Activated CD4-positive, alpha-beta T cell treated with anti-CD3 and anti-CD28 coated beads for 4 hours (primary cell): ENCODE measurements around the gene ACADS.
"Not testable (repeated sequence)": the region's sequence is repeated elsewhere in the genome, so short reads cannot be mapped to it uniquely, and the experiment has no call there.

ENCODE experiments used
- DNase-seq, 2 donors: peaks; one replicate each; pipeline ENCODE4 v3.0.0-alpha.2; 2020

ACADS gene

DNA sequence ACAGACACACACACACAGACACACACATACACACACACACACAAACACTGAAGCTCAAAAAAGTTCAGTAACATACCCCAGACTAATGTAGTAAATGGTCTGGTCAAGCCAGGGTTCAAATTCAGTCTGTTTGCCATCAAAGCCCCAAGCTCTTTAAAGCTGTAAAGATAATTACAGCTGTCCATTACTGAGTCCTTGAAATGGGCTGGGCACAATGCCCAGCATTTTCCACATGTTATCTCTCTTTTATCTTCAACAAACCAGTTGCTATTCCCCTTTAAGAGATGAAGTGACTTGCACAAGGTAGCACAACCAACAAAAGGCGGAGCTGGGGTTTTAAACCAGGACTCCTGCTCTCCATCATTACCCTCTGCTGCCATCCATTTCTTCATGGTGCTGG lies 23.0 kb upstream of the ACADS start:
- DNase-seq, result no peak

DNA sequence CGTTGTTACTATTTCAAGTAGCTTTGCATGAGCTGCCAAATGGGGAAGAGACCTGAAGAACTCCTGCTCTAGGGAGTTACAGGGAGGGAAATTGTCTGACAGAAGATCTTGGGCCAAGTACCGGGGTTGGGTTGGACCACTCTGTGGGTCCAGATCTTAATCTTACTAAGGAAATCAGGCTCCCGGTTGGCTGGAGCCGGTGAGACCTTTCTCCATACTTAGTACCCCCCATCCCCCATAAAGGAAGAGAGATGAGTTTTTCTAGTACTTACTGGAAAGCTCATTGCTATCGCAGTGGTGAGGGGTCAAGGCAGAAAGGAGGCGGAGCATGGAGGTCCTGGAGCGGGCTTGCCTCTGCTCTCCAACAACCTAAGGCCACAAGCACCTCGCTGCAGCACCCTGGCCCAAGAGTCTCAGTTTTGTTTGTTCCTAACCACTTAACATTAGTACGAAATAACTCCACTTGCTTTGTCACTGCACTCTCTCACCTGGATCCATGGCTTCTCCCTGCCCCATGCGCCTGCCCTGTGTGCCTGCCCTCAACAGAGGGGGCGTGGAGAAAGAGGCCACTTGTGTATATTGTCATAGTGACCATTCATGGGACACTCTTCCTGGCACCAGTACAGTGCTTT lies 22.2 kb upstream of the ACADS start:
- DNase-seq, result no peak

DNA sequence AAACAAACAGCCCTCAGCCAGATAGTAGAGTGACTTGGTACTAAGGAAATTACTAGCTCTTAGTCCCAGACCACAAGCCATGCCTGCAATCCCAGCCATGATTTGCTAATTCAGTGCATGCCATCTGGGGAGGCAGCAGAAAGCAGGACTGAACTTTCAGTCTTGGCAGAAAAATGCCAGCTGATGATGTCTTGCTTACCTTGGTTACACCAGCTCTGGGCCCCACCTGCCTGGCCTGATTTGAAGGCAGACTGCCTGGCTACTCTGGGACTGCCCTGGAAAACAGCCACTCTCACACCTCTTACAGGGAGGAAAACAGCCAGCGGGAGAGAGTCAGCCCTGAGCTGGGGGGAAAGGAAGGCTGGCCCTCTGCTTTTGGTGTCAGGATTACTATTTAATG lies 20.0 kb upstream of the ACADS start:
- no peak for DNase-seq

DNA sequence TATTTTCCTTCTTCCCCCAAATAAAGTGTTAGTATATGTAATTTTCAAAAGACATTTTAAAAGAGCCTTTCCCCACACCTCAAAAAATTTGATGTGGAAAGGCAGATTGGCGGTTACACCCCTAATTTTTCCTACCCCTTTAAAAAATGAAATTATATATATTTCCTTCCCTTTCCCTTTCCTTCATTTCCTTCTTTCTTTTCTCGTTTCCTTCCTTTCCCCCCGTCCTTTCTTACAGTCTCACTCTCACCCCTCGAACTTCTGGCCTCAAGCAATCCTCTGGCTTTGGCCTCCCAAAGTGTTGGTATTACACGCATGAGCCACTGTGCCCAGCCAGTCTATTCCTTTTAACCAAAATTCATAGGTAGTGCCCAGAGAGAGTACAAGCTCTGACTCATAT lies 19.6 kb upstream of the ACADS start:
- no peak for DNase-seq

DNA sequence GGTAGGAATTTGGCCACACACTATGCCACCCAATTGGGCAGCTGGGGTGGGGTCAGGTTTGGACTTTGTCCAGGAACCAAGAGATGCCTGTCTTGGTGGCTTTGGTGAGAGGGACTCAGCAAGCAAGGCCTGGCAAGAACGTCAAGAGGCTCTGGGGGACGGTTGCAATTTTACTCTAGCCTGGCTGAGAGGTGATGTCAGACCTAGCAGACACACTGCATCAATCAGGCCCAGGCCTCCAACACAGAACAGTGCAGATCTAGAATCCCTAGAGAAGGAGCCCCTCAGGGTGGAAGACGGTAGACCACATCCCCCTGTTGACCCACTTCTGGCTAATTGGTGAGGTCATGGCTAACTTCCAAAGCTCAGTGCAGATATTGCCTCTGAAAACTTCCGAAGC lies 17.0 kb upstream of the ACADS start:
- DNase-seq, result no peak

DNA sequence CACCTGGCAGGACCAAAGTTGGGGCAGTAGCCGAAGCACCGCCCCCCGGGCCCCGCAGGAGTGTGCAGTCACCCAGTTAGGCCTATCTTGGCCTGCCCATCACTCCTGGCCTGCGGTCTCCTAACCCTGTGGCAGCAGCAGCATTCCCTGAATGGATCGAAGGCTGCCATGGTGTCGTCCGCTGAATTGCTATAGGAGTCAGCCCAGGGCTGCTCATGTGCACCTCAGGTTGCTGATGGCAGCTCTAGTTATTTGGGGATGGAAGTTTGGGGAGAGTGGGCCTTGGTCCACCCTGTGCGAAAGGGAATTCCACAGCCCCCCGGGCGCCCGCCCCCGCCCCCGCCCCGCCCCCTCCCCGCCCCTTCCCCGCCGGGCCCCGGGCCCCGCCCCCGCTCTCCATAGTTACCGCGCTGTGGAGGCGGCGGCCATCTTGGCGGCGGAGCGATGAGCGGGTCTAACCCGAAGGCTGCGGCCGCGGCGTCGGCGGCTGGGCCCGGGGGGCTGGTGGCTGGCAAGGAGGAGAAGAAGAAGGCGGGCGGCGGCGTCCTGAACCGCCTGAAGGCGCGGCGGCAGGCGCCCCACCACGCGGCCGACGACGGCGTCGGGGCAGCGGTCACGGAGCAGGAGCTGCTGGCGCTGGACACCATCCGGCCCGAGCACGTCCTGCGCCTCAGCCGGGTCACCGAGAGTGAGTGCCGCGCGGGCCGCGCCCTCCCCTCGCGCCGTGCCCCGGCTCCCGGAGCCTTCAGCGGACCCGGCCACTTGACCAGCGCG lies 15.4 kb upstream of the ACADS start, which contains the start of gene UNC119B:
Gene UNC119B, plus strand, starts transcription at position 428 of the 774 bp plus-strand sequence. Its CDS starts 17 bp downstream, at position 445.
- peak; percentile 79 to 80 for DNase-seq

DNA sequence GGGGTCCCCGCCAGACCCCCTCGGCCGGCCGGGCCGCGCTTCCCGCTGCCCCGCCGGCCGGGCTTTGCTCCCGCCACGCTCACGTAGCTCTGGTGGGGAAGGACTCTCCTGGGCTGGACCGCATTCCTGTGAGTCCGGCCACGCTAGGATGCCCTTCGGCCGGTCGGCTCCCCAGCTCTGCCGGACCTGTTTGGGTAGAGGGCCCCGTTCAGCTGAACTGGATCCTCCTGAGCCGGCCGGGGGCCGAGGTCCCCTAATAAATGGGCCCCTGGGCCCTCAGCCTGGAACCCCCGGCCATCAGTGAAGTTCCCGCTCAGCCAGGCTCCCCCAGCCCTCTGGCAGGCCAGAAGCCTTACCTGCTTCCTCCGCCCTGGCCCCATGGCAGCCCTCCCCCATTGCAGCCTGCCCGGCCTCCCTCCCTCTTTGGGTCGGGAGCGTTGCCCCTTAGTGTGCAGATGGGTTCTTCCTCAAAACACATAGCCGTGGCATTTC lies 14.8 kb upstream of the ACADS start:
- peak; percentile 12 to 20 for DNase-seq

DNA sequence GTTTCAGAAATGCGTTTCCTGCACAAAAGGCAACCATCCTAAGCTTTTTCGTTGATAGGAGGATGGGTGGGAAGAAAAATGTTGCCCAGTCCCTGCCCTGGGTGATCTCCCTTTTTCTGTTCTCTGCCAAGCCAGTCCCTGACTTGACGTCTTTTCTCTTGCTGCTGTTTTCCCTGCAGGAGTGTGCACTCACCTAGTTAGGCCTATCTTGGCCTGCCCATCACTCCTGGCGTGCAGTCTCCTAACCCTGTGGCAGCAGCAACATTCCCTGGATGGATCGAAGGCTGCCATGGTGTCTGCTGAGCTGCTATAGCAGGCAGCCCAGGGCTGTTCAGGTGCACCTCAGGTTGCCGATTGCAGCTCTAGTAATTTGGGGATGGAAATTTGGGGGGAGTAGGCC lies 14.2 kb upstream of the ACADS start:
- no peak for DNase-seq

DNA sequence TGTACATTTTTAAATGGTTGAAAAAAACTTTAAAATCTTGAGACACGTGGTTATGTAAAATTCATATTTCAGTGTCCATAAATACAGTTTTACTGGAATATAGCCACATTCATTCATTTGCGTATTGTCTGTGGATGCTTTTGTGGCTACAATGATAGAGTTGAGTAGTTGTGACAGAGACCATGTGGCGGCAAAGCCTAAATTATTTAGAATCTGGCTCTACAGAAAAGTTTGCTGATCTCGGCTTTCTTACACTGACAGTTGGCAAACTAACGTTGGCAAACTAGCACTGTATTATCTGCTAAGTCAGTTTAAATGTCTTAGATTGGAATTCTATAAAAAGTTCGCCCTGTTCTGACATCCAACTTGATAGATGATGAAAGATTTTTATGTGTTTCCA lies 13.0 kb upstream of the ACADS start:
- DNase-seq, result no peak

DNA sequence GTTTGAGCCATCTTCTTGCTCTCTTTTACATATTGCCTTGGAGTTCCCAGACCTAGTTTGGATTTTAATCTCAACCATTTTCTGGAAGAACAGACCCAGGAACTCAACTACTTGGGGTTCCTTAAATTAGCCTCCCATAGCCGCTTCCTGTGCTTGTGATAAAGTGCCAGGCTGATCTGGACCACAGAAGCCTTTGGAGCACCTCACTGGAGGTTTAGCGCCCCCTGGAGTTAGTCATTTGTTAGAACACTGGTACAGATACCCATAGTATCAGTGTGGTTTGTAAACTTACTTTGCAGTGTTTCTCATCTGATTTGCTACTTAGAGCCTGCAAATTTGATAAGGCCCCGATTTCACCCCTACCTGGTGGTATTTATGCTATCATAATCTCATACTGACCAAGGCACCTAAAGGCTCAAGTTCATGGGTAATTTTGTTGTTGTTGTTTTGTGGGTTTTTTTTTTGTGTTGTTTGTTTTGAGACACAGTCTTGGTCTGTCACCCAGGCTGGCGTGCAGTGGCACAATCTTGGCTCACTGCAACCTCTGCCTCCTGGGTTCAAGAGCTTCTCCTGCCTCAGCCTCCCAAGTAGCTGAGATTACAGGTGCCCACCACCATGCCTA lies 11.7 kb upstream of the ACADS start:
- DNase-seq, result peak; percentile 82 to 85

DNA sequence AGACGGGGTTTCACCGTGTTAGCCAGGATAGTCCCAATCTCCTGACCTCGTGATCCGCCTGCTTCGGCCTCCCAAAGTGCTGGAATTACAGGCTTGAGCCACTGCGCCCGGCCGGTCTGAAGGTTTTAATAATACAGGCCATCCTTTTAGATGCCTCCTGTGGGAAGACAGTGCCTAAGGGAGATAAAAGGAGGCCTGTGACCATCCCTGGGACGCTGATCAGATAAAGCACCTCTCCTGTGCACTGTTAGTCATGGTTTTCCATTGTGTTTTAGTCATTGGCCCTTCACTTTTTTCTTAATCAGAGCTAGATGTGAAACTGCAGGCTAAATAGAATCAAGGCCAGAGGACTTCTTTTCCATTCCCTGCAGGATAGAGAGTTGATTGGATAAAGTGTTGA lies 7.6 kb upstream of the ACADS start:
- DNase-seq, result no peak

DNA sequence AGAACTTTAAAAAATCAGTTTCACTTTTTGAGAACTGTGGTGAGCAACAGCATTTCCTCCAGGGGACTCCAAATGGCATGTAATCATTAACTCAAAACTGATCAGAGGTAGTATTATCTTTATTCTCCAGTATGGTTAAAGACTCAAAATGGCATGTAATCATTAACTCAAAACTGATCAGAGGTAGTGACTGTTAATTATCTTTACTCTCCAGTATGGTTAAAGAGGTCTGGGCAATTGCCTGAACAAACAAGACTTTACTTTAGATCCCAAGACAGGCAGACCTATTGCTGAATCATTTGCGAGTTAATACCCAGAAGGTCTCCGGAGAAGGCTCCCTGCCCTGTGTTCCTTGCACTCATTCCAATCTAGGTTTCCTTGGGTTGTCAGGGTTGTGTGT lies 6.6 kb upstream of the ACADS start:
- DNase-seq, result no peak

DNA sequence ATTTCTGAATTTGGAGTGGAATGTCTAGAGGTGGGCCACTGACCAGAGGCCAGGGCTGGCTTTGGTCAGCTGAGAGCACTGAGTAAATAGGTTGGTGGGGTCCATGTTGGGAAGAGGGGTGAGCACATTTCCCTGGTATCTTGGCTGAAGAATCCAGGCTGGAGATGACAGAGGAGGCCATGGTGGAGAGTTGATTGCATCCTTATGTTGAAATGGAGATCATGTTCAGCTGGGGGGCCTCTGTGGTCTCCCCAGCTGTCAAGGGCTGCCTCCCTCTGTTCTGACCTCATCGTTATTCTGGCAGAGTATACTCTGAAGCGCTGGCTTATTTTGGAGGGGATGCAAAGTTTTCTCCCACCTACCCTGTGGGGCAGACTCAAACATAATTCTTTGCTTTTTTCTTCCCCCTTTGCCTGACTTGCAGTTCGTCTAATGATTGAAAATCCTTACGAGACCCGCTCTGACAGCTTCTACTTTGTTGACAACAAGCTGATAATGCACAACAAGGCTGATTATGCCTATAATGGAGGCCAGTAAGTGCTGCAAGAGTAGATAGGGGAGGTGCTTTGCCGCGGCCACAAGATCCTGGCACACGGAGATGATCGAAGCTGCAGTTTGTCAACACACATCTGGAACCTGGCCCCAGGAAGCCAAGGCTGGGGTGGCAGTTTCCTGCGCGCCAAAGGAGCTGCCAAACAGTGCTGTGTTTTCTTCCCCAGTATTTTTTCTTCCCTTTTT lies 6.0 kb upstream of the ACADS start:
- DNase-seq, result no peak

DNA sequence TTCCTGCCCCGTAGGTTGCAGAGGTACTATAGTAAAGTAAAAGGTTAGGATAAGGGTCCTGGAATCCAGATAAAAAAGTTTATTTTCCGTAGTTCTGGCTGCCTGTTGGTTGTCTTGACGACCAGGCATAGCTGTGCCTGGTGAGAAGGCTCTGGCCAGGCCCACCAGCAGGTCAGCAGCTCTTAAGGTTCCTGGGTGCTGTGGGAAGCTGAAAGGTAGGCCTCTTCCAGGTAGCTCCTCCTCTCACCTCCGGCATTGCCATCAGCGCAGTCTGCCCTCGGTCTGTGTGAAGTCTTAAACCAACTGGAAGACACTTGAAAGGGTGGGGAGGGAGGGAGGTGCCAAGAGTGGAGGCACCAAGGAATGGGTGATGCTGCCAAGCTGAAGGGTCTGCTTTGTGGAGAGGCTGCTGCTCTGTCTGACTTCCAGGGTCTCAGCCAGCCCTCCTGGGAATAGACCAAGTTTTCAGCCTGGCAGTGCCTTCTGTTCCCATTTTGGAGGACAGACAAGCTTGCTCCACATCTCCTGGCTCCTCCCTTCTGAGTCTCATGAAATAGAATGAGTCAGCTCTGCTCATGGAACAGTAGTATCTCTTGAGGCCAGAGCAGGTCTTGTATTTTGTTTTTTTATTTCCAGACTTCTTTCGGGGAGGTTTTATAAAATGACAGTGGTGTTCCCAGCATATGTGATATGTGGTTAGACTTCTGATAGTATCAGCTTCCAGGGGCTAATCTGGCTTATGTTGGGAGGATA lies 5.2 kb upstream of the ACADS start:
- DNase-seq, result no peak

DNA sequence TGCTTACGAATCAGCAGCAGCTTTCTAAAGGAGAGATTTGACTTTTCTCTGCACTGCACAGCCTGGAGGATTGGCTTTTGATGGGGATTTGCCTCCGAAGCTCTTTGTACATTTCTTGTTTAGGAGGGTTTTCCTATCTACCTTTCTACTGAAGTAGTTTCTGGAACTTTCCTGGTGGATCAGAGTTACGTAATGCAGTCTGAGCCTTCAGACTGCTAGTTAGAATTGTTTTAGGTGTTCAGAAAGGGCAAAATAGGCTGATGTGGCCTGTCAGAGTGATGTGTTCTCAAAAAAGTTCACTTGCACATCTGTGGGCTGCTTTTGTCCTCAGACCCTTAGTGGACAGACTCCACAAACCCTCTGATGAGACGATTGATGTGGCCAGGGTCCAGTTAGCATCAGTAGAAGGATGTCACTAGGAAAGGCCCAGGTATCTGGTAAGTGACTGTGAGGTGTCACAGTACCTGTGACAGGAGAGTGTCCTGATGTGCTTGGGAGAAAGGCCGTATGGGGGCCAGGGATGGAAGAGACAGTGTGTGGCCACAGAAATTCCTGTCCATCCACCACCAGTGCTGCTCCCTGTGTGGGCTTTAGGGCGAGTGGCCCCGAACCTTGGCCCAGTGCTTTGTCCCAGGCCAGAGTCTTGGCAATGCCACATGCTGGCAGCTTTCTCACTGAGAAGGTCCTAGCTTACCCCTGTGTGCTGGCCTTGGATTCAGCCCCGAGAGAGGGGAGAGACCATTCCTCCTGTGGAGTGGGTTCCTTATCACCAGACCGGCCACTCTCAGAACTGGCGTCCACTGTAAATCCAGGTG lies 4.4 kb upstream of the ACADS start:
- DNase-seq, result no peak

DNA sequence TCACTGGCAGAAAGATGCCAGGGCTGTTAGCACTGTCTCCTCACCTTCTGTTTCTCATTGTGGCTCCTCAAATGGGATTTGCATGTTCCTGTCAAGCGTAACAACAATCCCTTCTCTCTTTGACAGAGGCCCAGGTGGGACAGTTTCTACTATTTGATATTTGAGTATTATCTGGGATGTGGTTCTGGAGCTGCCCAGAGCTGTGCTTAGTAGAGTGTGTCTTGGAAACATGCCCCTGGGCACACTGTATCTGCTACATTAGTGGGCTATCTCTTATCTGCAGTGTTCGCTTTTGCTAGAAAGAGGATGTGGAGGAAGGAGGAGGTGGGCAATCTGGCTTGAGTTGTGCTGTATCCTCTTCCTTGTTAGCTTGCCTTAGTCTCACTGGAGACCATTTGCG lies 3.8 kb upstream of the ACADS start:
- no peak for DNase-seq

DNA sequence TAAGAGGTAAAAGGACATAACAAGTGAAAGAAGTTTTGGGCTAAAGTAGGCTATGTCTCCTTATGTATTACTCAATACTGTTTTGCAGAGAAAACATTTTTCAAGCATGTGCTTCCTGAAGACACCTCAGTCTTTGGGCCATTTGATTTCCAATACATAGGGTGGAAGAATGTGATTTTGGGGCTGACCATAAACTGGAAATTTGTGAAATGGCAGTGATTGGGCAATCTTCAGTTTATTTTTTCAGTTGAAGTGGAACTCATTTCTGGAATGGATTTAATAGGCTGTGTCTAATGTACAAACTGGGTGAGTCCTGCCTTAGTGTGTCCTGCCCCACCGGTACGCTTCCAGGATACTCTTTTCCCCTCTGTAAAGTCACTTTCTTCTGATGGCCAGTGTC lies 2.8 kb upstream of the ACADS start:
- no peak for DNase-seq

DNA sequence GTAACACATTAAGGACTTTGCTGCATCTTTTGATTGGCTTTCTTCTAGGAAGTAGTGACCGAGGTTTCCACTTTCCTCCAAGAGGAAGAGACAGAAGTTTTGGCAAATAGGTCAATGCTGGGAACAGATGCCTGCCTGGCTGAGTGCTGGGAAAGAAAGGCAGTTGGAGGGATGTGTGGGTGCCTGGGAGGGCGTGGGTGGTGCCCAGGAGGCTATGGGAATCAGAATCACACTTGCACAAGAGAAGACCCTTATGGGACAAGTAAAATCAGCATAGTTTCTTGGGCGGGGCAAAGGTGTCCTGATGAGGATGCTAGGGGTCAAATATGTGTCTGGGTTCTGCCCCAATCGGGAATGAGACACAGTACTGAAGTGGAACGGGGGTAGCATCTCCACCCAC lies 906 bp upstream of the ACADS start:
- no peak for DNase-seq

DNA sequence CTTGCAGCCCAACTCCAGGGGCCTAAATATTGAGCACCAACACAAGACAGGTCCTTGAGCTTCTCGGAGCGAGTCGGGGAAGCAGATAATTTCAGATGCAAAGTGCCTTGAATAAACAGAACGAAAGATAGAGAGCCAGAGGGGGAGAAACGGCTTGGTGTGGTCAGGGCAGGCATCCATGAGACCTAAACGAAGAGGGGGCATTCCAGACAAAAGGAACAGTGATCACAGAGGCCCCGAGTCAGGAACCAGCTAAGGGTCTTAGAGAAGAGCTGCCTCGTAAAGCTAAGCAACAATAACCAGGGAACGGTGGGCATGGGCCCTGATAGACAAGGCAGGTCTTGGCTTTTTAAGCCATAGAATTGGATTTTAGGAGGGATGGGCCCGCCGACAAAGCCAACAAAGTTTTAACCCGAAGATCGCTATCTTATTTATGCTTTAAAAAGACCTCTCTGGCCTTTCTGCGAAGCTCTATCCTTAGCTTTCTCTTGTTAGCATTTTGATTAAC lies 421 bp upstream of the ACADS start:
- DNase-seq, result no peak

DNA sequence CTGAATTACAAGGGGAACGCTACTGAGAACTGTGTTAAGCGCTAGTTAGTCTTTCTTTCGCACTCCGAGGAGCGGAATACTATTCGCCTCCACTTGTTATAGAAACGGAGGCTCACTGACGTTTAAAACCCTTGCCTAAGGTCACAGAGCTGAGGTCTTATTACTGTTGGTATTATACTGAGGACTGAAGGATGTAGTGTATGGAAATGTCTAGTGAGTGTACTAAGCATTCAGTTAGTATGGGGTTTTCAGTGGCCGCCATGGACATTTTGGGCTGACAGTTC lies 826 bp downstream of the ACADS start:
- DNase-seq, result no peak

DNA sequence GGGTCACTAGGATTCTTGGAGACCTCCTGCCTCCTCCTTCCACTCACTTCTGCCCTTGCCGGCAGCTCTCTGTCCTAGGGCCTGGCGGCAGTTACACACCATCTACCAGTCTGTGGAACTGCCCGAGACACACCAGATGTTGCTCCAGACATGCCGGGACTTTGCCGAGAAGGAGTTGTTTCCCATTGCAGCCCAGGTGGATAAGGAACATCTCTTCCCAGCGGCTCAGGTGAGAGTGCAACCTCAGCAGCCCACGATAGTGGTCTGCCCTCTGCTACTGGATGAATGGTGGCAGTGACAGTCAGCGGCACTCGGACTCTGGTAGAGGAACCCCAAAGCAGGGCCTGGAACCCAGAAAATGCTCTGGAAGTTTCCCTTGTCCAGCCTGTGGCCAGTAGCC lies 1.3 kb downstream of the ACADS start:
- DNase-seq, result no peak

DNA sequence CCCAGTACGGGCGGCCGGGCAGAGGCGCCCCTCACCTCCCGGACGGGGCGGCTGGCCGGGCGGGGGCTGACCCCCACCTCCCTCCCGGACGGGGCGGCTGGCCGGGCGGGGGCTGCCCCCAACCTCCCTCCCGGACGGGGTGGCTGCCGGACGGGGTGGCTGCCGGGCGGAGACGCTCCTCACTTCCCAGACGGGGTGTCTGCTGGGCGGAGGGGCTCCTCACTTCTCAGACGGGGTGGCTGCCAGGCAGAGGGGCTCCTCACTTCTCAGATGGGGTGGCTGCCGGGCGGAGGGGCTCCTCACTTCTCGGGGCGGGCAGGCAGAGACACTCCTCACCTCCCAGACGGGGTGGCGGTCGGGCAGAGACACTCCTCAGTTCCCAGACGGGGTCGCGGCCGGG lies 6.6 kb downstream of the ACADS start:
- not testable (repeated sequence) for DNase-seq
